ENCODE data around the gene TPM1.

DNA sequence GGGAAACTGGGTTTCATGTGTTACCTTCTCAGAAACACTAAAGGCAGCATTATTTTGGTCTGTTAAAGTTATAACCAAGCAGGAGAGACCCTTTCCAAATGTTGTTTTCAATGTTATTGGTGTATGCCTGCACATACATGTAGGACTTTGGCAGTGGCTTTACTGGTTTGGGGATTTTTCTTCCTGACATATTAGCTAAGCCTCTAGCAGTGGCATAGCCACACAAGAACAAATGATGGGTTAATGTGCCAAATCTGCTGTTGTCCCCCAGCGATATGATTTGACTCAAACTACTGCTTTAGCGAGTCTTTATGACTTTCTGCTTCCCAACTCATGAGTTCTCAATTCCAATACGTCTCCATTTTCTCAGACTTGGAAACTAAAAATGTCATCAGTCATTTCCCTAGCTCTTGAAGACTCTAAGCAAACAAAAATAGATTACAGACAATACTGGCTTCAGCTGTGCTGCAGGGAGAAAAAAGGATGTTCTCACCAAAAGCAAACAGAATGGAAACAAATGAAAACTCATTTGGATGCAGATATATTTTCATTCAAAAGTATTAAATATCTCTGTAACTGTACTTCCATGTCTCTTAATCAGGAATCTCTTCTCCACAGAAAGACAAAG lies 29.6 kb downstream of the TPM1 start:
- TF ChIP-seq, protein P1, sequence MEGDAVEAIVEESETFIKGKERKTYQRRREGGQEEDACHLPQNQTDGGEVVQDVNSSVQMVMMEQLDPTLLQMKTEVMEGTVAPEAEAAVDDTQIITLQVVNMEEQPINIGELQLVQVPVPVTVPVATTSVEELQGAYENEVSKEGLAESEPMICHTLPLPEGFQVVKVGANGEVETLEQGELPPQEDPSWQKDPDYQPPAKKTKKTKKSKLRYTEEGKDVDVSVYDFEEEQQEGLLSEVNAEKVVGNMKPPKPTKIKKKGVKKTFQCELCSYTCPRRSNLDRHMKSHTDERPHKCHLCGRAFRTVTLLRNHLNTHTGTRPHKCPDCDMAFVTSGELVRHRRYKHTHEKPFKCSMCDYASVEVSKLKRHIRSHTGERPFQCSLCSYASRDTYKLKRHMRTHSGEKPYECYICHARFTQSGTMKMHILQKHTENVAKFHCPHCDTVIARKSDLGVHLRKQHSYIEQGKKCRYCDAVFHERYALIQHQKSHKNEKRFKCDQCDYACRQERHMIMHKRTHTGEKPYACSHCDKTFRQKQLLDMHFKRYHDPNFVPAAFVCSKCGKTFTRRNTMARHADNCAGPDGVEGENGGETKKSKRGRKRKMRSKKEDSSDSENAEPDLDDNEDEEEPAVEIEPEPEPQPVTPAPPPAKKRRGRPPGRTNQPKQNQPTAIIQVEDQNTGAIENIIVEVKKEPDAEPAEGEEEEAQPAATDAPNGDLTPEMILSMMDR (IDR thresholded peaks at IDR 0.05) = no peak
- no peak for TF ChIP-seq EP300 (IDR thresholded peaks at IDR 0.05)
- no peak for TF ChIP-seq POLR2A (IDR thresholded peaks at IDR 0.05)
- no peak for TF ChIP-seq POLR2AphosphoS5 (IDR thresholded peaks at IDR 0.05)

Measured in suprapubic skin (tissue), 4 donors.